Cardiac atrium fibroblast (primary cell): ENCODE results near the gene ARHGEF9. TPM values are rescaled to one million over a fixed set of nuclear protein-coding genes. Genes with fewer than 3 reads are reported as not detected.

Experiments
- total RNA-seq: library from RNA; depleted of rRNA; stranded (reverse); fragments of >200 nt; gene quantifications from 2 replicates; pipeline ENCODE4 v1.2.3, GENCODE V29; 2015

Gene ARHGEF9
- 9.1 and 11.0 TPM in 2 replicates for total RNA-seq

GRCh38 chrX:63784902-63785707 is at the start of gene ARHGEF9:
ARHGEF9 (minus strand) TSS chrX:63785214; CDS start chrX:63785145, 69 bp downstream.

